SIG-M5 treated with dmso at 0.1 percent for 504 hours (cell line): Measurements from ENCODE around the gene PYGO1.

Source experiments
- DNase-seq: peaks from one replicate; lab custom pipeline; 2025; ENCODE audit not compliant: unreplicated experiment; lab: John Stamatoyannopoulos, UW

PYGO1 gene

GRCh38 chr15:55573224-55573623, 14.9 kb downstream of the PYGO1 start:
- DNase-seq = no peak

GRCh38 chr15:55564347-55565145, 23.6 kb downstream of the PYGO1 start:
- no peak for DNase-seq

DNA sequence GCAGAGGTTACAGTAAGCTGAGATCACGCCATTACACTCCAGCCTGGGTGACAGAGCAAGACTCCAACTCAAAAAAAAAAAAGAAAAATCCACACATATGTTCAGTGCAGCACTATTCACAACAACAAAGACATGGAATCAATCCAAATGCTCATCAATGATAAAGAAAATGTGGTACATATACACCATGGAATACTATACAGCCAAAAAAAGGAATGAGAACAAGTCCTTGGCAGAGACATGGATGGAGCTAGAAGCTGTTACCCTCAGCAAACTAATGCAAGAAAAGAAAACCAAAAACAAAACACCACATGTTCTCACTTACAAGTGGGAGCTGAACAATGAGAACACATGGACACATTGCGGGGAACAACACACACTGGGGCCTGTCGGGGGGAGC, 25.5 kb downstream of the PYGO1 start:
- DNase-seq = no peak

- DNase-seq = no peak
These were observed 33.1 kb downstream of the PYGO1 start for GRCh38 chr15:55555089-55555488.

DNA sequence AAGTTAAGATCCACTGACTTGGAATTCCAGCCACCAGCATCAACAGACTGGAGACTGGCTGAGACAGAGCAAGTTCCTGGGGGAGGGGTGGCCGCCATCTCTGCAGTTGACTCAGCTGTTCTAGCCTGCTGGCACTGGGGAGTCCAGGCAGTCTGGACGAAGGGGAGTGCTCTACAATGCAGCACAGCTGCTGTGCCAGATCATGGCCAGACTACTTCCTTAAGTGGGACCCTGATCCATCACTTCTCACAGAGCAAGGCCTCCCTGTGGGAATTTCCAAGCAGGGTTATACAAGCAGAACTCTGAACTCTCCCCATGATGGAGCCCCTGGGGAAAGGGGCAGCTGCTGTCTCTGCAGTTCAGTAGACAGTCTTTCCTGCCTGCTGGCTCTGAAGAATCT, 35.2 kb downstream of the PYGO1 start:
- no peak for DNase-seq

DNA sequence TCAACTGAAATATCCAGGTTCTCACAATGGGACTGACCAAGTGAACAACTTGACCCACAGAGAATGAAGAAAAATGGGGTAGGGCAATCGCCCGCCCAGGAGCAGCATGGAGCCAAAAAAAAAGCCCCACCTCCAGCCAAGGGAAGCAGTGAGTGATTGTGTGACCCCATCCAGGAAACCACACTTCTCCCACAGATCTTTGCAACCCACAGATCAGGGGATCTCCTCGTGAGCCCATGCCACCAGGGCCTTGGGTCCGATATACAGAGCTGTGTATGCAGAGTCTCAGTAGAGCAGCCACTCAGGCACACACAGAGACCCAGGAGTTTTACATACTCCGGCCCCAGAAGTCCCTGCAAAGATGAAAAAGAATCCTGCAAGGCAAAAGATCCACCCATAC, 35.7 kb downstream of the PYGO1 start:
- no peak for DNase-seq

- DNase-seq = no peak
These were observed 38.8 kb downstream of the PYGO1 start for GRCh38 chr15:55549305-55549704.

- no peak for DNase-seq
These were observed 41.4 kb downstream of the PYGO1 start for GRCh38 chr15:55546718-55547117.

- no peak for DNase-seq
These were observed 52.7 kb downstream of the PYGO1 start for GRCh38 chr15:55535436-55535835.

GRCh38 chr15:55532944-55533343, 55.2 kb downstream of the PYGO1 start:
- no peak for DNase-seq

- DNase-seq = no peak
These were observed 57.3 kb downstream of the PYGO1 start for GRCh38 chr15:55530861-55531313.

DNA sequence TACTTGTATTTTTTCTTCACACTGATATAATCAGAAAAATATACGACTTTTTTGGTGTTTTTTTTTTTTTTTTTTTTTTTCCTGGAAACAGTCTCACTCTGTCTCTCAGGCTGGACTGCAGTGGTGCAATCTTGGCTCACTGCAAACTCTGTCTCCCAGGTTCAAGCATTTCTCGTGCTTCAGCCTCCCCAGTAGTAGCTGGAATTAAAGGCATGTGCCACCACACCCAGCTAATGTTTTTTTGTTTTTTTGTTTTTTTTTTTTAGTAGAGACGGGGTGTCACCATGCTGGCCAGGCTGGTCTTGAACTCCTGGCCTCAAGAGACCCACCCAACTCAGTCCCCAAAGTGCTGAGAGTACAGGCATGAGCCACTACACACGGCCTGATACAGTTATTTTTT, 59.3 kb downstream of the PYGO1 start:
- no peak for DNase-seq

DNA sequence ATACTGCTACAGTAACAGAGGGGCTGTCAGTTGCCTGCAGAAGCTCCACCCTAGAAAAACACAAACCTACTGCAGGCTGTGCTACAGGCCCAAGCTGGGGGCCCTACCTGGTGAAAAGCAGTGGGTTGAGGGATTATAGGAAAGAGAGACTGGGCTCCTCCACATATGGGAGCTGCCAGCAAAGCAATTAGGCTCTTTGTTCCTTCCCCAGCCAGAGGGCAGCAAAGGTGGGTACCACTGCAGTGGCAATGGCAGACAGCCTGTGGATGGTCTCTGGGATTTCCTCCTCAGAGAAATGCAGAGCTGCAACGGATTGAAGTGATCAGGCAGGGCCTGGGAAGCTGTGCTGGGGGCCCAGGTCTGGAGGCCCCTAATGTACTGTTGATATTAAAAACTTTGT, 61.0 kb downstream of the PYGO1 start:
- DNase-seq = no peak

DNA sequence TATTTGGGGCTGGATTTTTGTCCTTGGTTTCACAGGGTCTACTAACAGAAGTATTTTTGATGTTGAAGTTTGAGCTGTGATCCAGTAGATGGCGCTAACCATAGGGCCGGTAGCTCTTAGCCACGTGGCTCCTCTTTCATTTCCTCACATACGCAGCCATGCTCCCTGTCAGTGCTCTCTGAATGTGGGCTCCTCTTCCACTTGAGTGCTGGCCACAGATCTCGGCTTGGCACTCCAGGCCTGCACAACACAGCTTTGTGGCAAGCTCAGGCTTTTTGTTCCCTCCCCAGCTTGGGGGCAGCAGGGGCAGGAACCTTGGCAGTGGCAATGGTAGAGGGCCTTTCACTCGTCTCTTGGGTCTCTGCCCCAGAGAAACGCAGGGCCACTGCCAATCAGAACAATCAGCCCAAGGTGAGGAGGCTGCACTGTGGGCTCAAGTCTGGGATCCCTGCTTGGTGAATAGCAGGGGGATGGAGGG, 61.5 kb downstream of the PYGO1 start:
- DNase-seq = peak; percentile 65

DNA sequence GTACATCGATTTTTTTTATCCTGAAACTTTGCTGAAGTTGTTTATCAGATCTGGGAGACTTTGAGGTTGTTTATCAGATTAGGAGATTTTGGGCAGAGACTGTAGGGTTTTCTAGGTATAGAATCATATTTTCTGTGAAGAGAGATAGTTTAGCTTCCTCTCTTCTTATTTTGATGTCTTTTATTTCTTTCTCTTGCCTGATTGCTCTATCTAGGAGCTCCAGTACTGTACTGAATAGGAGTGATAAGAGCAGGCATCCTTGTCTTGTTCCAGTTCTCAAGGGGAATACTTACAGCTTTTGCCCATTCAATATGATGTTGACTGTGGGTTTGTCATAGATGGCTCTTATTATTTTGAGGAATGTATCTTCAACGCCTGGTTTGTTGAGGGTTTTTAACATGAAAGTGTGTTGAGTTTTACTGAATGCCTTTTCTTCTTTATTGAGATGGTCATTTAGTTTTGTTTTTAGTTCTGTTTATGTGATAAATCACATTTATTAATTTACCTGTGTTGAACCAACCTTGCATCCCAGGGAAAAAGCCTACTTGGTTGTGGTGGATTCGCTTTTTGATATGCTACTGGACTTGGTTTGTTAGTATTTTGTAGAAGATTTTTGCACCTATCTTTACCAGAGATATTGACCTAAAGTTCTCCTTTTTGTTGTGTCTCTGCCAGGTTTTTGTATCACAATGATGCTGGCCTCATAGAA, 65.2 kb downstream of the PYGO1 start:
- no peak for DNase-seq

- no peak for DNase-seq
These were observed 69.5 kb downstream of the PYGO1 start for GRCh38 chr15:55518641-55519040.

DNA sequence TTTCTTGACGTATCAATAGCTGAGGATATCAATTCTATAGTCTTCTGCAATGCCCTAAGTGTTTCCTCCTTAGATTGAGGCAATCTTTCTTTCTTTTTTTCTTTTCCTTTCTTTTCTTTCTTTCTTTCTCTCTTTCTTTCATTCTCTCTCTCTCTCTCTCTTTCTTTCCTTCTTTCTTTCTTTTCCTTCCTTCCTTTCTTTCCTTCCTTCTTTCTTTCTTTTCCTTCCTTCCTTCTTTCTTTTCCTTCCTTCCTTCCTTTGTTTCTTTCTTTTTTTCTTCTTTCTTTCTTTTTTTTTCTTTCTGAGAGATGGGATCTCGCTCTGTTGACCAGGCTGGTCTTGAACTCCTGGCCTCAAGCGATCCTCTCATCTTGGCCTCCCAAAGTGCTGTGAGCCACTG, 70.1 kb downstream of the PYGO1 start:
- no peak for DNase-seq

DNA sequence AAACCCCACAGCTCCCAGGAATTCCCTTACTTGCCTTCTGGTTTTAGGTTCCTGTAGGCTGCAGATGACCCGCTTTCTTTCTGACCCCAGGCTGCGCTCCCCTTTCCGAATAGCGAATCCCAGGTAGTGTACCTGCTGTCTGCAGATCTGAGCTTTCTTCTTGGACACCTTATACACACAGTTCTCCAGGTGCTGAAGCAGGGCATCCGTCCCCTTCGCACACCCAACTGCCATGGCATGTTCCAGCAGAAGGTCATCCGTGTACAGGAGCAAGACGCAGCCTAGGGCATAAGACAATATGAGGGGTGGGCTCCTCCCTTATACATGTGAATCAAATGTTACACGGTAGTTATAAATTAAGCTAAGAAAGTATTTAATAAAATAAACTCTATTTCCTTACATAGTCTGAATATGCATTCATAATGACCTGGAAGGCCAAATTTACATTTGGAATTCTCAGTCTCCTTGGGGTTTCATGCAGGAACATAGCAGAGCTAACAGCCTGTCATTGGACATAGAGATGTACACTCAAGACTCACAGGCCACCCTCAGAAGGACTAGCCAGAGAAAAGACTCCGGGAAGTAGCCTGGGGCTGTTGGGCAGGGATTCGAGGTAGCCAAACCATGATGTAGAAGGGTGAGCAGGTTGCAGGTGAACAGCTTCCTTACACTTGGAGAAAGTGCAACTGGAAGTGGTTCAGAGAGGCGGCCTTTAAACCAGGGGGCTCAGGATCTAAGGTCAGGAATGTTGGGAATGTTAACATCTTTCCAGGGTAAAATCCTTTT, 72.0 kb downstream of the PYGO1 start:
- DNase-seq = no peak

- no peak for DNase-seq
These were observed 72.7 kb downstream of the PYGO1 start for GRCh38 chr15:55515491-55515890.

DNA sequence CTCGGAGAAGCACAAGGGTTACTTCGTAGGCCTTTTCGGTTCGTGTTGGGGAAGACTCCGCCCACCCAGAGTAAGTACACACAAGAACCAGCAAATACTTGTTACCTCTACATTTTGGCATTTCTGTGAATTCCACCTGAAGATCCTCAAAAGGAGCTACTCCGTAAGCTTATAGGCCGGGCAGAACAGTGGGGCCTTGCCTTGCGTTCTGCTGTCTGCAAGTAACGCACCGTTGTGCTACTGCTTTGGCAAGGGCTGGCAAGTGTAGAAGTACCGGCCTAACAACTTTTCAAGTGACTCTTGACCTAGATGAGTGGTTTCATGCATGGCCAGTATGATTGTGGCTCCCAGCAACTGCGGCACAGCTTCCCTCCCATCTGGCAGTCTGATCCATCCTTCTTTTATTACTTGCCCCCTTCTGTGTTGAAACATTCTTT, 73.7 kb downstream of the PYGO1 start:
- no peak for DNase-seq

GRCh38 chr15:55513621-55514413, 74.3 kb downstream of the PYGO1 start:
- DNase-seq = peak; percentile 10
